A673 (cell line): Measurements from ENCODE around the gene HMCN1. TPM values are rescaled to one million over a fixed set of nuclear protein-coding genes. Genes with fewer than 3 reads are reported as not detected.
A peak's percentile ranks its signal among the peaks of the same experiment; 100 is the strongest.

Experiments used
- BruUV-seq: library from RNA; stranded (reverse); fragments of 400-500 nt; replicated peaks from 2 replicates; lab custom pipeline; 2021; lab: Mats Ljungman, UMichigan
- CTCF ChIA-PET: fragments of 300-600 bp; sonication (Branson Sonifier 250); formaldehyde crosslinking; loops from one replicate; lab custom pipeline; 2022; ENCODE audit warnings: antibody characterized with exemption; lab: Charles Lee
- POLR2A ChIA-PET: fragments of 300-600 bp; sonication (Branson Sonifier 250); formaldehyde crosslinking; loops from one replicate; lab custom pipeline; 2022; ENCODE audit warnings: antibody characterized with exemption; ENCODE audit not compliant: low non-redundant PET; lab: Charles Lee
- DNase-seq: peaks from one replicate; pipeline ENCODE4 v3.0.0-alpha.2; 2015; ENCODE audit warnings: low spot score
- H3K27ac ChIP-seq: fragments of 200-600 bp; sonication (generic); 2 replicates; pipeline ENCODE4 v1.5.1; 2016; ENCODE audit warnings: mixed run types, low read depth, mild to moderate bottlenecking, mixed read lengths, antibody characterized with exemption, low read length; ENCODE audit not compliant: poor library complexity, severe bottlenecking
- H3K27me3 ChIP-seq: fragments of 200-600 bp; sonication (generic); replicated peaks from 2 replicates; pipeline ENCODE4 v1.6.1; 2017; ENCODE audit warnings: mixed run types, low read depth, mild to moderate bottlenecking, mixed read lengths, antibody characterized with exemption, low read length; ENCODE audit not compliant: insufficient read depth, poor library complexity
- H3K36me3 ChIP-seq: fragments of 200-600 bp; sonication (generic); 2 replicates; pipeline ENCODE4 v1.6.1; 2016; ENCODE audit warnings: mixed run types, mild to moderate bottlenecking, mixed read lengths, antibody characterized with exemption, low read length; ENCODE audit not compliant: insufficient read depth, poor library complexity, severe bottlenecking
- H3K4me1 ChIP-seq: fragments of 200-600 bp; sonication (generic); 2 replicates; pipeline ENCODE4 v1.6.1; 2017; ENCODE audit warnings: mixed run types, mild to moderate bottlenecking, mixed read lengths, antibody characterized with exemption, low read length; ENCODE audit not compliant: insufficient read depth, poor library complexity, severe bottlenecking
- H3K4me3 ChIP-seq: fragments of 200-600 bp; sonication (generic); 2 replicates; pipeline ENCODE4 v1.5.1; 2016; ENCODE audit warnings: low read depth, mixed run types, mild to moderate bottlenecking, mixed read lengths, low read length; ENCODE audit not compliant: poor library complexity, severe bottlenecking
- H3K9me3 ChIP-seq: fragments of 200-600 bp; sonication (generic); 2 replicates; pipeline ENCODE4 v1.6.1; 2016; ENCODE audit warnings: mixed run types, low read depth, mild to moderate bottlenecking, mixed read lengths, antibody characterized with exemption, low read length; ENCODE audit not compliant: poor library complexity, severe bottlenecking
- EZH2 ChIP-seq: fragments of 200-600 bp; sonication (generic); IDR thresholded peaks from 2 replicates; pipeline ENCODE4 v1.6.1; 2017; ENCODE audit warnings: borderline replicate concordance, low read depth, mild to moderate bottlenecking, mixed read lengths, antibody characterized with exemption, low read length; ENCODE audit not compliant: poor library complexity, severe bottlenecking
- intact Hi-C: fragments of 100-400 bp; cut with micrococcal nuclease; formaldehyde crosslinking; loops from one replicate; pipeline ENCODE4 v1.10.0; 2022; ENCODE audit not compliant: unreplicated experiment
- total RNA-seq: library from RNA; stranded (reverse); gene quantifications from 2 replicates; pipeline ENCODE4 v1.2.3, GENCODE V29; 2021
- TF ChIP-seq, protein P1 (sequence below): fragments of 300-800, 200-600 bp; sonication (generic); conservative IDR thresholded peaks from 2 replicates; pipeline ENCODE4 v1.5.1; 2017; ENCODE audit warnings: low read depth, mild to moderate bottlenecking, antibody characterized with exemption, low read length, moderate library complexity, mixed read lengths

HMCN1 gene
- total RNA-seq, 1 experiment from 2014 or later = 134 TPM

DNA sequence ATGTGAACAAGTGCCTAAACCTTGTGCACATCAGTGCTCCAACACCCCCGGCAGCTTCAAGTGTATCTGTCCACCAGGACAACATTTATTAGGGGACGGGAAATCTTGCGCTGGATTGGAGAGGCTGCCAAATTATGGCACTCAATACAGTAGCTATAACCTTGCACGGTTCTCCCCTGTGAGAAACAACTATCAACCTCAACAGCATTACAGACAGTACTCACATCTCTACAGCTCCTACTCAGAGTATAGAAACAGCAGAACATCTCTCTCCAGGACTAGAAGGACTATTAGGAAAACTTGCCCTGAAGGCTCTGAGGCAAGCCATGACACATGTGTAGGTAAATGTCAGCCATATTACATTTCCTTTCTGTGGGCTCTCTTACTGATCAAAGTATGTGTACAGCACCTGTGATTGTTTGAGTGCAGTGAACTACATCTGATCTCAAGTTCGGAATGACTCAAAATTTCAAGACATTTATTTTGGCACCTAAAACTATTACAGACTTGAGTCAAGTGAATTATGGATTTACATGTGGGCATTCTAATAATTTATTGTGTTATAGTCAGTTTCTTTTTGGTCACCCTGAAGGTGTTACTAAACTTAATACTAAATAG, 444.3 kb downstream of the HMCN1 start:
- no peaks in the 10 kb centered on the region for H3K9me3 ChIP-seq
- H3K36me3 ChIP-seq = peaks cover 57% of the 10 kb centered on the region
- ChIA-PET CTCF (no interaction called here), POLR2A (no interaction called here)
- no peak overlapping the region for H3K4me3 ChIP-seq
- TF ChIP-seq EZH2 = no peak
- TF ChIP-seq, protein P1, sequence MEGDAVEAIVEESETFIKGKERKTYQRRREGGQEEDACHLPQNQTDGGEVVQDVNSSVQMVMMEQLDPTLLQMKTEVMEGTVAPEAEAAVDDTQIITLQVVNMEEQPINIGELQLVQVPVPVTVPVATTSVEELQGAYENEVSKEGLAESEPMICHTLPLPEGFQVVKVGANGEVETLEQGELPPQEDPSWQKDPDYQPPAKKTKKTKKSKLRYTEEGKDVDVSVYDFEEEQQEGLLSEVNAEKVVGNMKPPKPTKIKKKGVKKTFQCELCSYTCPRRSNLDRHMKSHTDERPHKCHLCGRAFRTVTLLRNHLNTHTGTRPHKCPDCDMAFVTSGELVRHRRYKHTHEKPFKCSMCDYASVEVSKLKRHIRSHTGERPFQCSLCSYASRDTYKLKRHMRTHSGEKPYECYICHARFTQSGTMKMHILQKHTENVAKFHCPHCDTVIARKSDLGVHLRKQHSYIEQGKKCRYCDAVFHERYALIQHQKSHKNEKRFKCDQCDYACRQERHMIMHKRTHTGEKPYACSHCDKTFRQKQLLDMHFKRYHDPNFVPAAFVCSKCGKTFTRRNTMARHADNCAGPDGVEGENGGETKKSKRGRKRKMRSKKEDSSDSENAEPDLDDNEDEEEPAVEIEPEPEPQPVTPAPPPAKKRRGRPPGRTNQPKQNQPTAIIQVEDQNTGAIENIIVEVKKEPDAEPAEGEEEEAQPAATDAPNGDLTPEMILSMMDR = no peak
- intact Hi-C loops = no loop called here
- no peaks in the 10 kb centered on the region for H3K27me3 ChIP-seq
- peaks cover 17% of the 10 kb centered on the region for H3K4me1 ChIP-seq
- no peak for DNase-seq
- no peak overlapping the region for H3K27ac ChIP-seq
- BruUV-seq = no TSS peak

DNA sequence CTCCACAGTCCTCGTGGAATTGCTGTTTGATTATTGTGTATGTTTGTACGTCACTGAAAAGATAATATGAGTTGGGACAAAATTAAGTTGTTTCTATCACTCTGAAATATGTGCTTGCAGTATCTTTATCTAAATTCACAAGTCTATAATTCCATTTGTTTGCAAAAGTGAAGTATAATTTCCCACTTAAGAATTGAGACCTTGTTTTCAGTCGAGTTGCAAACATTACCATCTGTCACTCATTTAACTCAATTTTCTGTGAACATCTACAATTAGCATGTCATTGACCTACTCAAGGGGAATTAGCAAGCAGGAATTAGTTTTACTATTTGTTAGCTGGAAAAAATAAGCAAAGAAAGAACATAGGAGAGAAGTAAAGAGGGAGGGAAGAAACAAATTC, 445.0 kb downstream of the HMCN1 start:
- DNase-seq = no peak
- no peak overlapping the region for H3K27ac ChIP-seq
- intact Hi-C loops = no loop called here
- H3K27me3 ChIP-seq = no peaks in the 10 kb centered on the region
- no TSS peak for BruUV-seq
- ChIA-PET CTCF (no interaction called here), POLR2A (no interaction called here)
- H3K4me3 ChIP-seq = no peak overlapping the region
- TF ChIP-seq EZH2 = no peak
- TF ChIP-seq, protein P1 = no peak
- no peaks in the 10 kb centered on the region for H3K9me3 ChIP-seq
- H3K4me1 ChIP-seq = peaks cover 23% of the 10 kb centered on the region
- H3K36me3 ChIP-seq = peaks cover 54% of the 10 kb centered on the region

DNA sequence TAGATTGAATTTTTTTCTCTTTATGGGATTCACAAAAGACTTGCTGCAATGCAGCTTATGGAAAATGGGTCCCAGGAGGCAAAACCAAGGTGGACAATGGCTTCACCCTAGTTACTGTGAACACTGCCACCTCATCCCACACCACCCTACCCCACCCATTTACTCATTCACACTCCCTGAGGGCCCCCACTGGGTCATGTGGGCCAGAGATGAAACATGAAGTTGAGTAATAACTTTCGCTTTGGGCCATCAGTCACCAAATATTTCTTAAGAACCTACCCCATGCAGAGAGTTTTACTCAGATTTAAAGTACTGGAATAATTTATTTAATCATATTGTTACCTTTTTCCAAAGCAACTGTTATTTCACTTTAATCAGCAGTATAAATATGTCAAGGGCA, 449.0 kb downstream of the HMCN1 start:
- intact Hi-C loops = no loop called here
- POLR2A ChIA-PET = interaction anchor here (0.7 kb wide), 1 partner anchor 36 kb away, joined by 3 read pairs; no protein-coding TSS in a partner anchor
- no TSS peak for BruUV-seq
- CTCF ChIA-PET = no interaction called here
- Histone ChIP-seq H3K9me3 (no peaks in the 10 kb centered on the region), H3K36me3 (peaks cover 63% of the 10 kb centered on the region), H3K4me1 (peaks cover 33% of the 10 kb centered on the region), H3K27me3 (no peaks in the 10 kb centered on the region), H3K4me3 (no peak overlapping the region), H3K27ac (peak overlapping the region; percentile 15)
- TF ChIP-seq EZH2 = no peak
- TF ChIP-seq, protein P1 = no peak
- DNase-seq = peak; percentile 21
